ENCODE data around the gene GRIPAP1. TPM values are rescaled to one million over a fixed set of nuclear protein-coding genes. Genes with fewer than 3 reads are reported as not detected.

The GRIPAP1 gene
- total RNA-seq, 1 donor from 2014 or later, result 28.8 TPM

DNA sequence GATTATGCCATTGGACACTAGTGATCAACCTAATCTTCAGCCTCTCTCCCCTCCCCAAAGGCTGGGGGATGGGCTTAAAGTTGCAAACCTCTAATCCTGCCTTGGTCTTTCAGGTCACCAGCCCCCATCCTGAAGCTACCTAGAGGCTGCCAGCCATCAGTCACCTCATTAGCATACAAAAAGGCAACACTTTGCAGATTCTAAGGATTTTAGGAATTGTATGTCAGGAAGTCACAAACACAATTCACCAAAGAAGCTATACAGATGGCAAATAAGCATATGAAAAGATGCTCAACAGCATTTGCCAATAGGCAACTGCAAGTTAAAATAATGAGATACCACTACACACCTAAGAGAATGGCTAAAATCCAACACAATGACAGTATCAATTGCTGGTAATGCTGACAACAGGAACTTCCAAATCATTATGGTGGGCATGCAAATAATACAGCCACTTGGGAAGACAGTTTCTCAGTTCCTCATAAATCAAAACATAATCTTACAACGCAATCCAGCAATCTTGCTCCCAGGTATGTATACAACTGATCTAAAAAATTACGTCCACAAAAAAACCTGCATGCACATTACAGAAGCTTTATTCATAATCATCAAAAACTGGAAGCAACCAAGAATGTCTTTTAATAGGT, 74.2 kb downstream of the GRIPAP1 start:
- H3K9me3 Mint-ChIP-seq (ENCODE audit: low read depth), result peaks cover 6% of the 10 kb centered on the region

DNA sequence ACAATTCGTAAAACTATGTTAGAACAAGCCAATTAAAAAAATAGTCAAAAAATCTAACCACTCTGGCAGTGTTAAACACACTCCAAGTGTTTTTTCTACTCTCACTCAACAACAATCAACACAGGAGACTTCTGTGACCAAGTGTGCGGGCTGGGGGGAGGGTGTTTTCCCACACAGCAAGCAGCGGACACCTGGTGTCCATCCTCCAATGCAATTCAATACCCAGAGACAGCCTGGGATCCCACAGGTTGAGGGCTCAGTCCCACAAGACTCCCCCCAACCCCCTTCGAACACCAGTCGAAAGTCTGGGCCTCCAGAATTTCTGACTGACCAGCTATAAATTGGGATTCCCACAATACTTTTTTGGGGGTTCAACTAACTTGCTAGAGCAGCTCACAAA, 74.9 kb downstream of the GRIPAP1 start:
- no peak overlapping the region for H3K27ac Mint-ChIP-seq (ENCODE audit: unreplicated experiment)
- no peak overlapping the region for H3K4me3 Mint-ChIP-seq (ENCODE audit: unreplicated experiment)
- TF ChIP-seq, protein P1, sequence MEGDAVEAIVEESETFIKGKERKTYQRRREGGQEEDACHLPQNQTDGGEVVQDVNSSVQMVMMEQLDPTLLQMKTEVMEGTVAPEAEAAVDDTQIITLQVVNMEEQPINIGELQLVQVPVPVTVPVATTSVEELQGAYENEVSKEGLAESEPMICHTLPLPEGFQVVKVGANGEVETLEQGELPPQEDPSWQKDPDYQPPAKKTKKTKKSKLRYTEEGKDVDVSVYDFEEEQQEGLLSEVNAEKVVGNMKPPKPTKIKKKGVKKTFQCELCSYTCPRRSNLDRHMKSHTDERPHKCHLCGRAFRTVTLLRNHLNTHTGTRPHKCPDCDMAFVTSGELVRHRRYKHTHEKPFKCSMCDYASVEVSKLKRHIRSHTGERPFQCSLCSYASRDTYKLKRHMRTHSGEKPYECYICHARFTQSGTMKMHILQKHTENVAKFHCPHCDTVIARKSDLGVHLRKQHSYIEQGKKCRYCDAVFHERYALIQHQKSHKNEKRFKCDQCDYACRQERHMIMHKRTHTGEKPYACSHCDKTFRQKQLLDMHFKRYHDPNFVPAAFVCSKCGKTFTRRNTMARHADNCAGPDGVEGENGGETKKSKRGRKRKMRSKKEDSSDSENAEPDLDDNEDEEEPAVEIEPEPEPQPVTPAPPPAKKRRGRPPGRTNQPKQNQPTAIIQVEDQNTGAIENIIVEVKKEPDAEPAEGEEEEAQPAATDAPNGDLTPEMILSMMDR (IDR thresholded peaks at IDR 0.05), result no peak
- peaks cover 12% of the 10 kb centered on the region for H3K36me3 Mint-ChIP-seq (ENCODE audit: low read depth)
- peaks cover 5% of the 10 kb centered on the region for H3K9me3 Mint-ChIP-seq (ENCODE audit: low read depth)
- H3K4me1 Mint-ChIP-seq (ENCODE audit: low read depth), result no peaks in the 10 kb centered on the region
- no peak for DNase-seq (ENCODE audit: low spot score)
- no peaks in the 10 kb centered on the region for H3K27me3 Mint-ChIP-seq (ENCODE audit: low read depth)

More for the DNA sequence above, 74.2 kb downstream of the GRIPAP1 start:
- H3K4me1 Mint-ChIP-seq (ENCODE audit: low read depth), result no peaks in the 10 kb centered on the region
- no peak overlapping the region for H3K4me3 Mint-ChIP-seq (ENCODE audit: unreplicated experiment)
- H3K27me3 Mint-ChIP-seq (ENCODE audit: low read depth), result no peaks in the 10 kb centered on the region
- H3K27ac Mint-ChIP-seq (ENCODE audit: unreplicated experiment), result no peak overlapping the region
- no peak for DNase-seq (ENCODE audit: low spot score)
- TF ChIP-seq, protein P1 (IDR thresholded peaks at IDR 0.05), result no peak
- peaks cover 12% of the 10 kb centered on the region for H3K36me3 Mint-ChIP-seq (ENCODE audit: low read depth)

DNA sequence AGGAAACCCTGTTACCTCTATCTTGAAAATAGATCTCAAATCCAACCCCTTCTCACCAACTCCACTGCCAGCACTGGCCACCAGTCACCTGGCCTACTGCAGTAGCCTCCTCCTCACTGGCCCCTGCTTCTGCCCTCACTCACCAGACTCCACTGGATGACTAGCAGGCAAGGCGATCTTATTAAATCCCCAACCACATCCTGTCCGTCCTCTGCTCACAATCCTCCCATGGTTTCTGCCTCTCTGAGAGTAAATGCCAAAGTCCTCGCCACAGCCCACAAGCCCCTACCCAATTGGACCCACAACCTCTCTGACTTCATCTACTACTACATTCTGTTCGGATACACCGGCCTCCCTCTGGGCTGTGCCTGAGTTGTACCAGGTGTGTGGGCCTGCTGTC, 77.8 kb downstream of the GRIPAP1 start:
- Mint-ChIP-seq H3K9me3 (ENCODE audit: low read depth) (peaks cover 5% of the 10 kb centered on the region), H3K27me3 (ENCODE audit: low read depth) (no peaks in the 10 kb centered on the region), H3K4me1 (ENCODE audit: low read depth) (peaks cover 13% of the 10 kb centered on the region), H3K4me3 (ENCODE audit: unreplicated experiment) (no peak overlapping the region), H3K36me3 (ENCODE audit: low read depth) (peaks cover 10% of the 10 kb centered on the region), H3K27ac (ENCODE audit: unreplicated experiment) (peak overlapping the region; percentile 36)
- no peak for DNase-seq (ENCODE audit: low spot score)
- TF ChIP-seq, protein P1 (IDR thresholded peaks at IDR 0.05), result no peak

DNA sequence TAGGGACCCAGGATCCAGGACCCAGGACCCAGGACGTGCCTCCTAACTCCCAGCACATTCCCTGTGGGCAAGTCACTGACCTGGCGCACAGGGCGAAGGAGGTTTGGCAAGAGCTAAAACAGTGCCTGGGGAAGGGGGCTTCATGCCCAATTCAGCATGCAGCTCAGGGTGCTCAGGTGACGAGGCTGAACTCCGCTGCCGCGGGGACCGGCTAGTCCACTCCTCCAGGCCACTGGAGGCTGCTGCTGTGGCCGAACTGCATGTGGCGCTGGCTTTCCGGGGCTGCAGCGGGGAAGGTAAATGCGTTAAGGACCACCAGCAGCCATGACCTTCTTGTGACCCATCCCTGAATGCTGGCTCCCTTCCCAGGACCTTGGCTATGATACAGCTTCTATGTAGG, 78.3 kb downstream of the GRIPAP1 start:
- Mint-ChIP-seq H3K4me3 (ENCODE audit: unreplicated experiment) (no peak overlapping the region), H3K27me3 (ENCODE audit: low read depth) (no peaks in the 10 kb centered on the region), H3K9me3 (ENCODE audit: low read depth) (peaks cover 5% of the 10 kb centered on the region), H3K27ac (ENCODE audit: unreplicated experiment) (no peak overlapping the region), H3K4me1 (ENCODE audit: low read depth) (peaks cover 16% of the 10 kb centered on the region), H3K36me3 (ENCODE audit: low read depth) (peaks cover 10% of the 10 kb centered on the region)
- DNase-seq (ENCODE audit: low spot score), result no peak
- TF ChIP-seq, protein P1 (IDR thresholded peaks at IDR 0.05), result no peak

Other genes starting within 250 kb of the GRIPAP1 start
- not detected in 3 replicates for gene GLOD5, start 240.5 kb downstream of the GRIPAP1 start, total RNA-seq
- gene GATA1, start 215.7 kb downstream of the GRIPAP1 start, total RNA-seq, result not detected in 3 replicates
- gene HDAC6, start 200.2 kb downstream of the GRIPAP1 start, total RNA-seq, result 87.3 to 117 TPM (median 94.8 TPM) in 3 replicates
- 0.22 TPM in 1 of 3 replicates, not detected in the others for gene ERAS, start 175.8 kb downstream of the GRIPAP1 start, total RNA-seq
- gene PCSK1N, start 166.7 kb downstream of the GRIPAP1 start, total RNA-seq, result 58.7 to 74.2 TPM (median 69.2 TPM) in 3 replicates
- 37.7 to 41.6 TPM (median 38.0 TPM) in 3 replicates for gene TIMM17B, start 104.5 kb downstream of the GRIPAP1 start, total RNA-seq
- 58.4 to 61.7 TPM (median 61.7 TPM) in 3 replicates for gene PQBP1, start 104.3 kb downstream of the GRIPAP1 start, total RNA-seq
- 32.3 to 39.2 TPM (median 38.9 TPM) in 3 replicates for gene SLC35A2, start 90.6 kb downstream of the GRIPAP1 start, total RNA-seq
- 4.3 to 5.1 TPM (median 4.6 TPM) in 3 replicates for gene PIM2, start 83.2 kb downstream of the GRIPAP1 start, total RNA-seq
- gene OTUD5, start 44.7 kb downstream of the GRIPAP1 start, total RNA-seq, result 47.4 to 49.0 TPM (median 47.5 TPM) in 3 replicates
- gene KCND1, start 30.4 kb downstream of the GRIPAP1 start, total RNA-seq, result 1.4 to 1.7 TPM (median 1.6 TPM) in 3 replicates
- gene TFE3, start 41.1 kb upstream of the GRIPAP1 start, total RNA-seq, result 39.3 to 42.5 TPM (median 41.2 TPM) in 3 replicates
- gene CCDC120, start 56.7 kb upstream of the GRIPAP1 start, total RNA-seq, result 6.9 to 7.7 TPM (median 7.3 TPM) in 3 replicates
- gene PRAF2, start 71.7 kb upstream of the GRIPAP1 start, total RNA-seq, result 51.9 to 58.3 TPM (median 53.4 TPM) in 3 replicates
- gene WDR45, start 77.6 kb upstream of the GRIPAP1 start, total RNA-seq, result 49.2 to 63.0 TPM (median 49.3 TPM) in 3 replicates
- 16.0 to 17.5 TPM (median 17.2 TPM) in 3 replicates for gene GPKOW, start 121.5 kb upstream of the GRIPAP1 start, total RNA-seq
- gene MAGIX, start 160.5 kb upstream of the GRIPAP1 start, total RNA-seq, result 1.6 to 3.5 TPM (median 2.9 TPM) in 3 replicates
- gene PLP2, start 169.6 kb upstream of the GRIPAP1 start, total RNA-seq, result 120 to 203 TPM (median 187 TPM) in 3 replicates
- gene PRICKLE3, start 184.1 kb upstream of the GRIPAP1 start, total RNA-seq, result 7.2 to 8.2 TPM (median 7.5 TPM) in 3 replicates
- gene SYP, start 197.9 kb upstream of the GRIPAP1 start, total RNA-seq, result 0.87 to 1.5 TPM (median 1.4 TPM) in 3 replicates
- not detected in 3 replicates for gene CACNA1F, start 231.1 kb upstream of the GRIPAP1 start, total RNA-seq
- 12.3 to 13.2 TPM (median 12.8 TPM) in 3 replicates for gene CCDC22, start 233.2 kb upstream of the GRIPAP1 start, total RNA-seq